ENCODE results near the gene SIRT3.
"Not testable (repeated sequence)": the region's sequence is repeated elsewhere in the genome, so short reads cannot be mapped to it uniquely, and the experiment has no call there.

The SIRT3 gene

GRCh38 chr11:240315-240714, 4.2 kb upstream of the SIRT3 start:
- no peak for DNase-seq (ENCODE audit: low read depth, low spot score)

GRCh38 chr11:238346-238745, 2.2 kb upstream of the SIRT3 start:
- DNase-seq (ENCODE audit: low read depth, low spot score): not testable (repeated sequence)

- peak; percentile 93 for DNase-seq (ENCODE audit: low read depth, low spot score)
Observed at GRCh38 chr11:236774-237767, 929 bp upstream of the SIRT3 start, which contains the start of gene PSMD13. PSMD13 (plus strand) TSS chr11:236976; CDS start chr11:237050, 74 bp downstream.

- no peak for DNase-seq (ENCODE audit: low read depth, low spot score)
Observed at GRCh38 chr11:235609-235996, 539 bp downstream of the SIRT3 start.

- DNase-seq (ENCODE audit: low read depth, low spot score): no peak
Observed at GRCh38 chr11:235180-235579, 962 bp downstream of the SIRT3 start.

- no peak for DNase-seq (ENCODE audit: low read depth, low spot score)
Observed at GRCh38 chr11:232783-233565, 3.2 kb downstream of the SIRT3 start.

GRCh38 chr11:230431-230830, 5.7 kb downstream of the SIRT3 start:
- DNase-seq (ENCODE audit: low read depth, low spot score): no peak

- no peak for DNase-seq (ENCODE audit: low read depth, low spot score)
Observed at GRCh38 chr11:227824-228379, 8.2 kb downstream of the SIRT3 start.

- DNase-seq (ENCODE audit: low read depth, low spot score): no peak
Observed at GRCh38 chr11:225734-226453, 10.2 kb downstream of the SIRT3 start.

- no peak for DNase-seq (ENCODE audit: low read depth, low spot score)
Observed at GRCh38 chr11:224424-224823, 11.7 kb downstream of the SIRT3 start.

- no peak for DNase-seq (ENCODE audit: low read depth, low spot score)
Observed at GRCh38 chr11:223884-224283, 12.3 kb downstream of the SIRT3 start.

GRCh38 chr11:223026-223789, 12.9 kb downstream of the SIRT3 start:
- DNase-seq (ENCODE audit: low read depth, low spot score): no peak

- DNase-seq (ENCODE audit: low read depth, low spot score): no peak
Observed at GRCh38 chr11:221998-222789, 13.9 kb downstream of the SIRT3 start.

- no peak for DNase-seq (ENCODE audit: low read depth, low spot score)
Observed at GRCh38 chr11:221539-221938, 14.6 kb downstream of the SIRT3 start.

- DNase-seq (ENCODE audit: low read depth, low spot score): not testable (repeated sequence)
Observed at GRCh38 chr11:220641-221215, 15.4 kb downstream of the SIRT3 start.

GRCh38 chr11:218815-219593, 17.1 kb downstream of the SIRT3 start:
- no peak for DNase-seq (ENCODE audit: low read depth, low spot score)

- DNase-seq (ENCODE audit: low read depth, low spot score): no peak
Observed at GRCh38 chr11:217704-218103, 18.4 kb downstream of the SIRT3 start.

- no peak for DNase-seq (ENCODE audit: low read depth, low spot score)
Observed at GRCh38 chr11:216081-216974, 19.8 kb downstream of the SIRT3 start.
